ENCODE results near the gene TMC7. TPM values are rescaled to one million over a fixed set of nuclear protein-coding genes. Genes with fewer than 3 reads are reported as not detected.
"Not testable (repeated sequence)": the region's sequence is repeated elsewhere in the genome, so short reads cannot be mapped to it uniquely, and the experiment has no call there.

The TMC7 gene
- total and polyA plus RNA-seq, 4 donors = 3.1 to 6.9 (median 6.1) TPM

DNA sequence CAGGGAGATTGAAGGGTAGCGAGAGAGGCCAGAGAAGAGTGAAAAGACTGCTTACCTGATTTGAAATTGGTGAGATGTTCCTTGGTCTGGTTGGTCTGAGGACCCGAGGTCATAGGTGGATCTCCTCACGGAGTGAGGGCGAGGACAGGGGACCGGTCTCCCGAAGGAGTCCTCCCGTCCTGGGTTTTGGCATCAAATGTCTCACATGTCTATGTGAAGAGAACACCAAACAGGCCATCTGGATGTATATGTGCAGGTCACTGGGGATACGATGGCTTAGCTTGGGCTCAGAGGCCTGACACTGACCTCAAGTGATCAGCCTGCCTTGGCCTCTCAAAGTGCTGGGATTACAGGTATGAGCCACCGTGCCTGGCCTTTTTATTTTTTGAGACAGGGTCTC lies 13.3 kb downstream of the TMC7 start:
- 96% methylated on average over 9 of the region's 9 CpGs for WGBS (ENCODE audit: insufficient coverage)

DNA sequence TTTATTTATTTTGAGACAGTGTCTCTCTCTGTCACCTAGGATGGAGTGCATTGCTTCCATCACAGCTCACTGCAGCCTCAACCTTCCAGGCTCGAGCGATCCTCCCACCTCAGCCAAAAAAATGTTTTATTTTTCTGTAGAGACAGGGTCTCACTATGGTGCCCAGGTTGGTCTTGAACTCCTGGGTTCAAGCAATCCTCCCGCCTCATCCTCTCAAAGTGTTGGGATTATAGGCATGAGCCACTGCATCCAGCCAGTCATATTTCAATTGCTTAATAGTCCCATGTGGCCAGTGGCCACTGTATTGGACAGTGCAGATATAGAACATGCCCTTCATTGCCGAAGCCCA lies 15.3 kb downstream of the TMC7 start:
- H3K4me1 ChIP-seq (ENCODE audit: control insufficient read depth, insufficient read depth, low read length) = no peaks in the 10 kb centered on the region
- no peaks in the 10 kb centered on the region for H3K36me3 ChIP-seq (ENCODE audit: control insufficient read depth, insufficient read depth, low read length)
- H3K9me3 ChIP-seq (ENCODE audit: control insufficient read depth, insufficient read depth, low read length) = no peaks in the 10 kb centered on the region
- H3K27me3 ChIP-seq (ENCODE audit: control insufficient read depth, insufficient read depth, low read length) = no peaks in the 10 kb centered on the region
- no peak overlapping the region for H3K27ac ChIP-seq (ENCODE audit: low read depth, low read length)
- WGBS (ENCODE audit: insufficient coverage) = 100% methylated on average over 1 of the region's 4 CpGs
- no peak overlapping the region for H3K4me3 ChIP-seq (ENCODE audit: low read depth, low read length)
- DNase-seq (ENCODE audit: low read depth in 4 of 6, low spot score in 6 of 6) = no peak

More for the DNA sequence above, 13.3 kb downstream of the TMC7 start:
- H3K27ac ChIP-seq (ENCODE audit: low read depth, low read length); H3K4me3 ChIP-seq (ENCODE audit: low read depth, low read length); H3K27me3 ChIP-seq (ENCODE audit: control insufficient read depth, insufficient read depth, low read length); H3K4me1 ChIP-seq (ENCODE audit: control insufficient read depth, insufficient read depth, low read length); H3K9me3 ChIP-seq (ENCODE audit: control insufficient read depth, insufficient read depth, low read length); DNase-seq (ENCODE audit: low read depth in 4 of 6, low spot score in 6 of 6); H3K36me3 ChIP-seq (ENCODE audit: control insufficient read depth, insufficient read depth, low read length): not testable (repeated sequence)

DNA sequence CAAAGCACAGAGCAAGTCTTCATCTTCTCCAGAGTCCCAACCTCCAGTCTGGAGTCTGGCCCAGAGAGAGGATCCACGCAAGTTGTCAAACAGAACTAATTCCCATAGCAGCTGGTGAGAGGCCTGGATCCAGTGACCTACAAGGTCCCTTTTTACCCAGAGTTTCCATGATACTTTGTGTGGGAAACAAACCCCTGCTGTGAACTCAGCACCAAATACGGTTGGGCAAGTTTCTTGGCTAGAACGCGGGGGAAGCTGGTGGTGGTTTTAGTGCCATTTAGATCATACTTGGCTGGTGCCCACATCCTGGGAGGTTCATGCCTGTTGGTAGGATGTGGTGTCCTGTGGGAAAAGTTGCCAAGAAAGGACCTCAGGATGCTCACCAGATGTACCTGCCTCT lies 18.1 kb downstream of the TMC7 start:
- Histone ChIP-seq H3K4me1 (ENCODE audit: control insufficient read depth, insufficient read depth, low read length) (peaks cover 13% of the 10 kb centered on the region), H3K4me3 (ENCODE audit: low read depth, low read length) (no peak overlapping the region), H3K27ac (ENCODE audit: low read depth, low read length) (no peak overlapping the region), H3K36me3 (ENCODE audit: control insufficient read depth, insufficient read depth, low read length) (no peaks in the 10 kb centered on the region), H3K27me3 (ENCODE audit: control insufficient read depth, insufficient read depth, low read length) (no peaks in the 10 kb centered on the region), H3K9me3 (ENCODE audit: control insufficient read depth, insufficient read depth, low read length) (no peaks in the 10 kb centered on the region)
- 58% methylated on average over 3 of the region's 4 CpGs for WGBS (ENCODE audit: insufficient coverage)
- no peak for DNase-seq (ENCODE audit: low read depth in 4 of 6, low spot score in 6 of 6)

DNA sequence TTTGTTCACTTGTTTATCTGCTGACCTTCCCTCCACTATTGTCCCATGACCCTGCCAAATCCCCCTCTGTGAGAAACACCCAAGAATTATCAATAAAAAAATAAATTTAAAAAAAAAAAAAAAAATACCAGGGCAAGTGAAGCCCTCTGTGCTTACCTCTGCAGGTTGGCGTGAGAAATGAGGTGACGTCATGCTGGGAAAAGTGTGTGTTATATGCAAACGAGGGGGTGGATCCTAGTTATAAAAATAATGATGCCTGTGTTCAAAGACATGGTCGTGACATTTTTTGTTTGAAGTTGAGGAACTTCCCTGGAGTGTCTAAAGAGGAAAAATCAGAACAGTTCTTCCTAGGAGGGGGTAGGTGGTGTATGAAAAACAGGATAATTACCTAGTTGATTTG lies 20.2 kb downstream of the TMC7 start:
- H3K4me1 ChIP-seq (ENCODE audit: control insufficient read depth, insufficient read depth, low read length) = peaks cover 13% of the 10 kb centered on the region
- no peaks in the 10 kb centered on the region for H3K27me3 ChIP-seq (ENCODE audit: control insufficient read depth, insufficient read depth, low read length)
- H3K4me3 ChIP-seq (ENCODE audit: low read depth, low read length) = no peak overlapping the region
- DNase-seq (ENCODE audit: low read depth in 4 of 6, low spot score in 6 of 6) = no peak
- 88% methylated on average over 4 of the region's 4 CpGs for WGBS (ENCODE audit: insufficient coverage)
- no peaks in the 10 kb centered on the region for H3K9me3 ChIP-seq (ENCODE audit: control insufficient read depth, insufficient read depth, low read length)
- H3K27ac ChIP-seq (ENCODE audit: low read depth, low read length) = no peak overlapping the region
- no peaks in the 10 kb centered on the region for H3K36me3 ChIP-seq (ENCODE audit: control insufficient read depth, insufficient read depth, low read length)

DNA sequence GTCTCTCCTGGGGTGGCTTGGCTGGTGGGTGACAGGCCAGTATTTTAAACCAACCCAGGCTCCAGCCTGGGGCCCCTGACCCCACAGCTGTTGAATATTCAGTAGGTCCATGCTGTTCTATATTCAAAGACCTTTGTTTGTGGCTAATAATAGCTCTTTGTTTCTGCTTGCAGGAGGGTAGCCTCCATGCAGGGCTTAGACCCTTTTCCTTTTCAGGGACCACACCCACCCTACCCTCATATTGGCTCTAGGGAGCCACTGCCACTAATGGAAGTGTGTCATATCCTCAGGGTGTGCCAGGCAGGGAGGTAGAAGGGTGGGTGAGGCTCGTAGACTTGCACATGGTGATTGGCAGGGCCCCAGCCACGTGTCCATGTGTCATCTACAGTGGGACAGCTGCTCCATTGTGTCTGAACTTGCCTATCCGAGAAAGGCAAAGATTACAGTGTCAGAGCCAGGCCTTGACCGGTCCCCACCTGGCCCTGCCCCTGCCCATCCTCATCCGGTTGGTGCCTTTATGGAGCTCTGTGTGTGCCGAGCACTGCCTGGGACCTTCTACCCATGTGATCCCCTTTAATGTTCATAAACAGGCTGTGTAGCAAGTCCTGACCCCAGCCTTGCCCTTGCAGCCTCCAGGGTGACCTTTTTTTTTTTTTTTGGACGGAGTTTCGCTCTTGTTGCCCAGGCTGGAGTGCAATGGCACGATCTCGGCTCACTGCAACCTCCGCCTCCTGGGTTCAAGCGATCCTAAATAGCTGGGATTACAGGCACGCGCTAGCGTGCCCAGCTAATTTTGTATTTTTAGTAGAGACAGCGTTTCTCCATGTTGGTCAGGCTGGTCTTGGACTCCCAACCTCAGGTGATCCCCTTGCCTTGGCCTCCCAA lies 22.1 kb downstream of the TMC7 start:
- H3K9me3 ChIP-seq (ENCODE audit: control insufficient read depth, insufficient read depth, low read length) = no peaks in the 10 kb centered on the region
- peaks cover 13% of the 10 kb centered on the region for H3K4me1 ChIP-seq (ENCODE audit: control insufficient read depth, insufficient read depth, low read length)
- 46% methylated on average over 8 of the region's 16 CpGs for WGBS (ENCODE audit: insufficient coverage)
- no peaks in the 10 kb centered on the region for H3K27me3 ChIP-seq (ENCODE audit: control insufficient read depth, insufficient read depth, low read length)
- H3K36me3 ChIP-seq (ENCODE audit: control insufficient read depth, insufficient read depth, low read length) = peaks cover 2% of the 10 kb centered on the region
- peak in 2 of 6 donors; percentile 7 to 38 for DNase-seq (ENCODE audit: low read depth in 4 of 6, low spot score in 6 of 6)
- H3K4me3 ChIP-seq (ENCODE audit: low read depth, low read length) = no peak overlapping the region
- H3K27ac ChIP-seq (ENCODE audit: low read depth, low read length) = peak overlapping the region; percentile 53

DNA sequence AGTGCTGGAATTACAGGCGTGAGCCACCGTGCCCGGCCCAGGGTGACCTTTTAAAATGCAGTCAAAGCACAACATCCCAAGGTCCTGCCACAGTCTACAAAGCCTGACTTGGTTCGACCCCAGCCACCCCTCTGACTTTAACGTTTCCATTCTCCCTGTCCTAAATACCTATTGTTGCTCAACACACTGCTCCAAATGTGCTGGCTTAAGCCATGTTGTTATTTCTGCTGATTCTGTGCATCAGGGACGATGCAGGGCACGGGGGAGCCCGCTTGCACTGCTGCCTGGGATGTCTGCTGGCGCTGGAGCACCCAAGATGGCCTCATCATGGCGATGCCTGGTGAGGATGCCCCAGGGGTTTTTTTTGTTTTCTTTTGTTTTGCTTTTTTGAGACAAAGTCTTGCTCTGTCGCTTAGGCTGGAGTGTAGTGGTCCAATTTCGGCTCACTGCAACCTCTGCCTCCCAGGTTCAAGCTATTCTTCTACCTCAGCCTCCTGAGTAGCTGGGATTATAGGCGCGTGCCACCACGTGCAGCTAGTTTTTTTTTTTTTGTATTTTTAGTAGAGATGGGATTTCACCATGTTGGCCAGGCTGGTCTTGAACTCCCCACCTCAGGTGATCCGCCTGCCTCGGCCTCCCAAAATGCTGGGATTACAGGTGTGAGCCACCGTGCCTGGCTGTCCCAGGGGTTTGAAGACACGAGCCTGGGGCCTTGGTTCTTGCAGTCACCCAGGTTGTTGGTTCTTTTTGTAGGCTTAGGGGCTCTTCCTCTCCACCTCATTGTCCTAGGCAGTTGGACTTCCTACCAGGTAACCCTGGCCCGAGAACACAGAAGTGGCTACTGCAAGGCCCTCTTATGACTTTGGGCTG lies 22.9 kb downstream of the TMC7 start:
- WGBS (ENCODE audit: insufficient coverage) = 85% methylated on average over 14 of the region's 20 CpGs
- H3K4me3 ChIP-seq (ENCODE audit: low read depth, low read length) = no peak overlapping the region
- H3K36me3 ChIP-seq (ENCODE audit: control insufficient read depth, insufficient read depth, low read length) = peaks cover 2% of the 10 kb centered on the region
- DNase-seq (ENCODE audit: low read depth in 4 of 6, low spot score in 6 of 6) = no peak
- H3K27ac ChIP-seq (ENCODE audit: low read depth, low read length) = peak overlapping the region; percentile 53
- H3K27me3 ChIP-seq (ENCODE audit: control insufficient read depth, insufficient read depth, low read length) = no peaks in the 10 kb centered on the region
- peaks cover 13% of the 10 kb centered on the region for H3K4me1 ChIP-seq (ENCODE audit: control insufficient read depth, insufficient read depth, low read length)
- no peaks in the 10 kb centered on the region for H3K9me3 ChIP-seq (ENCODE audit: control insufficient read depth, insufficient read depth, low read length)

DNA sequence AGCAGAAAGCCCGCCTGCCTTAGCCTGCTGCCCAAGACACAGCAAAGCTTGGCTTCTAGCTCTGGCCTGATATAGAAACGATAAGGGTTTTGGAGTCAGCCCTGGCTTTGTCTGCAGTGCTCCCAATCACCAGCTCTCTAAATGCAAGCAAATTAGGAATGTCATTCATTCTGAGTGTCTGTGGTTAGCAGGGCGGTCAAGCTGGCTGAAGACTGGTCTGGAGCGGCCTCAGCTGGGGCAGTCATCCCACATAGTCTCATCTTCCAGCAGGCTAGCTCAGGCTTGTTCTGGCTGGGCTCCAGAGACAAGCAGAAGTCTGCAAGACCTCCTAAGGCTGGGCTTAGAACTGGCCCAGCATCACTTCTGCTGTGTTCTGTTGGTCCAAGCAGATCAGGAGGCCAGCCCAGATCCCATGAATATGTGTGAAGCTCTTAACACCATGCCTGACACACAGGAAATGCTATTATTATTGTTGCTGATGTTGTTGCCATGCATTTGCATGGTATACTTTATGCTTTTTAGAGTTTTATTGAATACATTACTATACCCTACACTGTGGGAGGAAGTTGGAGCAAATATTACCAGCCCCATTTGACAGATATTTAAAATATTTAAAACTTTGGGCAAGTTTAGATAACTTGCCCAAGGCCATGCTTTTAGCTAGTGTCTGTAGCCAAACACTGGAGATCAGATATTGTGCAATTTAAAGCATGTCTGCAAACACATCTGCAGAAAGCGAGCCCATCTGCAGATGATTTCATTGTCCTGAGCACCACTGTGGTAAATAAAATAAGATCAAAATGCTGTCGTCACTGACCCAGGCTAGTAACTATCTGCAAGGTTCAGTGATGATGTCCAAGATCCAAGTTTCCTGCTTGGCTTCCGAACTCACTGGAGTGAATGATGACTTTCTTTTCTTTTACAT lies 24.8 kb downstream of the TMC7 start:
- Histone ChIP-seq H3K27ac (ENCODE audit: low read depth, low read length) (no peak overlapping the region), H3K9me3 (ENCODE audit: control insufficient read depth, insufficient read depth, low read length) (no peaks in the 10 kb centered on the region), H3K27me3 (ENCODE audit: control insufficient read depth, insufficient read depth, low read length) (no peaks in the 10 kb centered on the region), H3K4me3 (ENCODE audit: low read depth, low read length) (no peak overlapping the region), H3K4me1 (ENCODE audit: control insufficient read depth, insufficient read depth, low read length) (peaks cover 13% of the 10 kb centered on the region), H3K36me3 (ENCODE audit: control insufficient read depth, insufficient read depth, low read length) (peaks cover 4% of the 10 kb centered on the region)
- DNase-seq (ENCODE audit: low read depth in 4 of 6, low spot score in 6 of 6) = no peak
- 89% methylated on average over 7 of the region's 7 CpGs for WGBS (ENCODE audit: insufficient coverage)

DNA sequence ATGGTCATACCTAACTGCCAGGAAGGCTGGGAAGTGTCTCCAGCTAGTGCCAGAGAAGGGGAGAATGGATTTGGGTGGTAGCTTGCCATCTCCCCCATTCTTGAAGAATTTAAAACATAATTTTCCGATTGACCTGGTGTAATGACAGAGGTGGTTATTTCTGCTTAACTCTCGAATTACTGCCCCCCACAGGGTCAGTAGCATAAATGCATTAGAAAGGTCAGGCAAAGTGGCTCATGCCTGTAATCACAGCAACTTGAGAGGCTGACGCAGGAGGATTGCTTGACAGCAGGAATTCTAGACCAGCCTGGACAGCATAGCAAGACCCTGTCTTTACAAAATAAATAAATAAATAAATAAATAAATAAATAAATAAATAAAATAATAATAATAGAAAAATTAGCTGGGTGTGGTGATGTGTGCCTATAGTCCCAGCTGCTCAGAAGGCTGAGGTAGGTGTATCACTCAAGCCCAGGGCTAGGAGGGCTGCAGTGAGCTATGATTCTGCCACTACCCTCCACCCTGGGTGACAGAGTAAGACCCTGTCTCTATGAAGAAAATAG lies 27.5 kb downstream of the TMC7 start:
- peaks cover 1% of the 10 kb centered on the region for H3K4me1 ChIP-seq (ENCODE audit: control insufficient read depth, insufficient read depth, low read length)
- no peak for DNase-seq (ENCODE audit: low read depth in 4 of 6, low spot score in 6 of 6)
- no peak overlapping the region for H3K4me3 ChIP-seq (ENCODE audit: low read depth, low read length)
- H3K36me3 ChIP-seq (ENCODE audit: control insufficient read depth, insufficient read depth, low read length) = peaks cover 13% of the 10 kb centered on the region
- H3K27ac ChIP-seq (ENCODE audit: low read depth, low read length) = no peak overlapping the region
- H3K9me3 ChIP-seq (ENCODE audit: control insufficient read depth, insufficient read depth, low read length) = no peaks in the 10 kb centered on the region
- WGBS (ENCODE audit: insufficient coverage) = no CpG with 5 or more reads among the region's 3 CpGs
- no peaks in the 10 kb centered on the region for H3K27me3 ChIP-seq (ENCODE audit: control insufficient read depth, insufficient read depth, low read length)

DNA sequence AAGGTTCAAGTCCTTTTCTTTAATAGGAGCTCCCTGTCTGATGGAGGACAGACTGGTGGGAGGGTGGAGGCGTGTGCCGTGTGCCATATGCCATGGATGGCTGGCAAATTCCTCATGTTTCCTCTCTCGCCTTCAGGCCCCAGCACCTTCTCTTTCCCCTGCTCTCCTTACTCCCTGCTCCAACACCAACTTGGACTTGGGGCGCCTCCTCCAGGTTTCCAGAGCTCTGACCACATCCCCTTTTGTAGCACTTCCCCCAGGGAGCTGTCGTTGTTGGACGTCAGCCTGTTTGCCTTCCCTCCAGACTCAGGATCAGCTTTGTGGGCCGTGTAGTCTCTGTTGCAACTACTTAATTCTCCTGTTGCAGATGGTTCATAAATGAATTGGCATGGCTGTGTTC lies 30.7 kb downstream of the TMC7 start:
- no peaks in the 10 kb centered on the region for H3K9me3 ChIP-seq (ENCODE audit: control insufficient read depth, insufficient read depth, low read length)
- DNase-seq (ENCODE audit: low read depth in 4 of 6, low spot score in 6 of 6) = no peak
- no peaks in the 10 kb centered on the region for H3K4me1 ChIP-seq (ENCODE audit: control insufficient read depth, insufficient read depth, low read length)
- peaks cover 20% of the 10 kb centered on the region for H3K36me3 ChIP-seq (ENCODE audit: control insufficient read depth, insufficient read depth, low read length)
- 58% methylated on average over 4 of the region's 7 CpGs for WGBS (ENCODE audit: insufficient coverage)
- no peaks in the 10 kb centered on the region for H3K27me3 ChIP-seq (ENCODE audit: control insufficient read depth, insufficient read depth, low read length)
- H3K27ac ChIP-seq (ENCODE audit: low read depth, low read length) = no peak overlapping the region
- H3K4me3 ChIP-seq (ENCODE audit: low read depth, low read length) = no peak overlapping the region
